ENCODE data around the gene PAOX.
A peak's percentile ranks its signal among the peaks of the same experiment; 100 is the strongest.
"Not testable (repeated sequence)": the region's sequence is repeated elsewhere in the genome, so short reads cannot be mapped to it uniquely, and the experiment has no call there.

PAOX gene

GRCh38 chr10:133365461-133366129 lies 13.5 kb upstream of the PAOX start:
- DNase-seq: no peak

- DNase-seq: no peak
Observed at GRCh38 chr10:133366130-133366478, 13.0 kb upstream of the PAOX start.

- no peak for DNase-seq
Observed at GRCh38 chr10:133366751-133367150, 12.3 kb upstream of the PAOX start.

GRCh38 chr10:133367461-133367860 lies 11.6 kb upstream of the PAOX start:
- DNase-seq: not testable (repeated sequence)

- DNase-seq: no peak
Observed at GRCh38 chr10:133368153-133368552, 10.9 kb upstream of the PAOX start.

GRCh38 chr10:133370030-133370786 lies 8.9 kb upstream of the PAOX start:
- DNase-seq: no peak

- DNase-seq: no peak
Observed at GRCh38 chr10:133372507-133372906, 6.6 kb upstream of the PAOX start.

GRCh38 chr10:133373174-133374090 lies 5.6 kb upstream of the PAOX start, which contains the start of gene ECHS1:
TSS of gene ECHS1 (minus strand) at chr10:133373354. CDS start at chr10:133373333, 21 bp downstream.
- peak; percentile 91 to 94 for DNase-seq

- no peak for DNase-seq
Observed at GRCh38 chr10:133375357-133376115, 3.5 kb upstream of the PAOX start.

- DNase-seq: not testable (repeated sequence)
Observed at GRCh38 chr10:133376183-133376582, 2.9 kb upstream of the PAOX start.

- no peak for DNase-seq
Observed at GRCh38 chr10:133377025-133377817, 1.8 kb upstream of the PAOX start.

- no peak for DNase-seq
Observed at GRCh38 chr10:133377818-133378250, 1.2 kb upstream of the PAOX start.

GRCh38 chr10:133378251-133379096 lies 588 bp upstream of the PAOX start:
- peak; percentile 37 to 62 for DNase-seq

GRCh38 chr10:133379801-133380666 lies 972 bp downstream of the PAOX start:
- no peak for DNase-seq

GRCh38 chr10:133381036-133381435 lies 2.0 kb downstream of the PAOX start:
- no peak for DNase-seq

GRCh38 chr10:133383551-133383950 lies 4.5 kb downstream of the PAOX start:
- no peak for DNase-seq

- DNase-seq: no peak
Observed at GRCh38 chr10:133384071-133384470, 5.0 kb downstream of the PAOX start.

- no peak for DNase-seq
Observed at GRCh38 chr10:133385214-133385613, 6.2 kb downstream of the PAOX start.

- DNase-seq: not testable (repeated sequence)
Observed at GRCh38 chr10:133386951-133387350, 7.9 kb downstream of the PAOX start.

Measured in CD4-positive, alpha-beta T cell treated with Interferon alpha-2 for 1 hour (primary cell).